ENCODE measurements around the gene TSHZ2.

GRCh38 chr20:52945268-52945667 is 26.9 kb upstream of the TSHZ2 start:
- no peak for TF ChIP-seq SUZ12 (IDR thresholded peaks at IDR 0.05)
- no peak for TF ChIP-seq PKNOX1 (IDR thresholded peaks at IDR 0.05)
- TF ChIP-seq FOXA1 (IDR thresholded peaks at IDR 0.05): no peak
- no peak for TF ChIP-seq BHLHE40 (IDR thresholded peaks at IDR 0.05; ENCODE audit: borderline replicate concordance)

Data from HEK293T (cell line).